Immature natural killer cell (primary cell): ENCODE measurements around the gene ASF1B. TPM values are rescaled to one million over a fixed set of nuclear protein-coding genes. Genes with fewer than 3 reads are reported as not detected.
"Not testable (repeated sequence)": the region's sequence is repeated elsewhere in the genome, so short reads cannot be mapped to it uniquely, and the experiment has no call there.

Experiments
- DNase-seq, 3 donors: peaks; one replicate each; pipeline ENCODE4 v3.0.0; 2022; ENCODE audit warnings: mixed read lengths in 1 of 3
- H3K27ac Mint-ChIP-seq, 6 donors: one replicate each; pipeline ENCODE4 v1.8.0; 2020; ENCODE audit warnings: mixed read lengths in 6 of 6, mild to moderate bottlenecking in 5 of 6, inconsistent platforms in 4 of 6, moderate library complexity in 3 of 6
- H3K27me3 Mint-ChIP-seq, 3 donors: one replicate each; pipeline ENCODE4 v1.8.0; 2020 to 2021; ENCODE audit warnings: low read depth in 3 of 3, mild to moderate bottlenecking in 3 of 3, mixed read lengths in 3 of 3, moderate library complexity in 3 of 3, inconsistent platforms in 1 of 3
- H3K36me3 Mint-ChIP-seq, 3 donors: one replicate each; pipeline ENCODE4 v1.8.0; 2020; ENCODE audit warnings: mixed read lengths in 3 of 3, inconsistent platforms in 2 of 3, mild to moderate bottlenecking in 2 of 3
- H3K4me1 Mint-ChIP-seq, 2 donors: one replicate each; pipeline ENCODE4 v1.8.0; 2020; ENCODE audit warnings: inconsistent platforms in 2 of 2, mild to moderate bottlenecking in 2 of 2, mixed read lengths in 2 of 2, moderate library complexity in 1 of 2
- H3K4me3 Mint-ChIP-seq, 5 donors: one replicate each; pipeline ENCODE4 v1.8.0; 2020; ENCODE audit warnings: mild to moderate bottlenecking in 5 of 5, mixed read lengths in 5 of 5, inconsistent platforms in 3 of 5, moderate library complexity in 3 of 5
- H3K9me3 Mint-ChIP-seq, 6 donors: one replicate each; pipeline ENCODE4 v1.8.0; 2020; ENCODE audit warnings: mild to moderate bottlenecking in 6 of 6, mixed read lengths in 6 of 6, inconsistent platforms in 4 of 6, moderate library complexity in 3 of 6
- polyA plus RNA-seq, 3 donors: library from polyadenylated mRNA; unstranded; fragments of 300-500 nt; fragmentation: Illumina TruSeq; gene quantifications; one replicate each; pipeline ENCODE4 v1.2.3, GENCODE V29; 2021

The ASF1B gene
- 10 to 100 TPM in 1 of 3 donors, 1 to 10 TPM in 2; 7.0 to 11.8 (median 9.7) TPM for polyA plus RNA-seq

DNA sequence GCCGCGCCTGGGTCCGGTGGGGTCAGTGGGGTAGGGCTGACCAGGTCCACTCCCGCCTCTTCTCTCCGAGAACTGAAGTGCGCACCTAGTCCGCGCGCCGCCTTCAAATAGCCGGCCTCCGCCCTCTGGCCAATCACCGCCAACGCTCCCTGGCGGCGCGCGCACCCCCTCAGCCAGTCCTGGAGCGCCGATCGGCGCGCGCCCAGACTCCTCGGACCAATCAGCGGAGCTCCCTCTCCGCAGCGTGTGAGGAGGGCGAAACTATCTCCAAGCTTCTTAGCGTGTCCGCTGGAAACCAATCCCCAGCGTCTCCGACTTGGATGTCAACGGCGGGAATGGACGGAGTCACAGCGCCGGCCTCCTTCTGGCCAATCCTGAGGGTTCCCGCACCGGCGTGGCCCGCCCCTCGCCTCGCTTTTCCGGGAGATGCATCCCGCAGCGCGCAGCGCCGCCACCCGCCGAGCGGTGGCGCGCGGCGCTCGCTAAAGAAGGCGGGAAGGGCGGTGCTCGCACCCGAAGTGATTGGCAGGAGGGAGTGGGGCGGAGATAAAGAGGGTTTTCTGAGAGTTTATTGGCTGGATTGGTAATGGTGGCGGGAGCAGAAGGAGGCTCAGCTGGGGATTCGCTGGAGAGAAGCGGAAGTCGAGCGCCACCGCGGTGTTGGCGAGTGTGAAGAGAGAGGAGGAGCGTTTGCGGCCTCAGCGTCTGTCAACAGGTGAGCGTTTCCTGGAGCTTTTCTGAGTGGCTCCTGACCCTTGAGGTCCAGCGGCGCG, at the start of gene ASF1B:
Gene ASF1B (minus strand): TSS at position 81 of the 773 bp plus-strand sequence. CDS start 133 bp downstream, outside the sequence.
- H3K4me3 Mint-ChIP-seq = peak within 1 kb of the TSS; percentile 85 to 96 (median 87)
- H3K9me3 Mint-ChIP-seq = no peaks in the 10 kb centered on the region
- peaks cover 2 to 13% (median 4%) of the 10 kb centered on the region in 3 donors for H3K27me3 Mint-ChIP-seq
- peak within 1 kb of the TSS; percentile 88 to 99 (median 92) for H3K27ac Mint-ChIP-seq
- H3K4me1 Mint-ChIP-seq = peaks cover 19 to 24% of the 10 kb centered on the region in 2 donors
- peaks cover 0 to 4% (median 0%) of the 10 kb centered on the region in 3 donors for H3K36me3 Mint-ChIP-seq
- DNase-seq = peak; percentile 98 to 99 (median 99)

- DNase-seq, H3K4me1 Mint-ChIP-seq, H3K4me3 Mint-ChIP-seq, H3K9me3 Mint-ChIP-seq, H3K36me3 Mint-ChIP-seq, H3K27me3 Mint-ChIP-seq: not testable (repeated sequence)
- H3K27ac Mint-ChIP-seq = peak overlapping the region in 1 of 6 donors; percentile 35
These were observed 49.3 kb upstream of the ASF1B start for GRCh38 chr19:14185691-14186090.

DNA sequence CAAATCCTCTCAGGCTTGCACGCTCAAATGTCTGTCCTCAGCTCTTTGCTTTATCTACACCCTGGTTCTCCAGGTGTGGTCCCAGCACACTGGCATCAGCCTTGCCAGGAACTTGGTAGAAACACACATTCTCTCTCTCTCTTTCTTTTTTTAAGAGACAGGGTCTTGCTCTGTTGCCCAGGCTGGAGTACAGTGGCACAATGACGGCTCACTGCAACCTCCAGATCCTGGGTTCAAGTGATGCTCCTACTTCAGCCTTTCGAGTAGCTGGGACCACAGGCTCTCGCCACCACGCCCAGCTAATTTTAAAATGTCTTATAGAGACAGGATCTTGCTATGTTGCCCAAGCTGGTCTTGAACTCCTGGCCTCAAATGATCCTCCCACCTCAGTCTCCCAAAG, 48.8 kb upstream of the ASF1B start:
- no peaks in the 10 kb centered on the region for H3K36me3 Mint-ChIP-seq
- H3K4me3 Mint-ChIP-seq = no peak overlapping the region
- H3K4me1 Mint-ChIP-seq = peaks cover under 1 to 4% of the 10 kb centered on the region in 2 donors
- H3K27me3 Mint-ChIP-seq = peaks cover 0 to 3% (median 1%) of the 10 kb centered on the region in 3 donors
- peak overlapping the region in 1 of 6 donors; percentile 83 for H3K27ac Mint-ChIP-seq
- H3K9me3 Mint-ChIP-seq = no peaks in the 10 kb centered on the region
- DNase-seq = no peak

DNA sequence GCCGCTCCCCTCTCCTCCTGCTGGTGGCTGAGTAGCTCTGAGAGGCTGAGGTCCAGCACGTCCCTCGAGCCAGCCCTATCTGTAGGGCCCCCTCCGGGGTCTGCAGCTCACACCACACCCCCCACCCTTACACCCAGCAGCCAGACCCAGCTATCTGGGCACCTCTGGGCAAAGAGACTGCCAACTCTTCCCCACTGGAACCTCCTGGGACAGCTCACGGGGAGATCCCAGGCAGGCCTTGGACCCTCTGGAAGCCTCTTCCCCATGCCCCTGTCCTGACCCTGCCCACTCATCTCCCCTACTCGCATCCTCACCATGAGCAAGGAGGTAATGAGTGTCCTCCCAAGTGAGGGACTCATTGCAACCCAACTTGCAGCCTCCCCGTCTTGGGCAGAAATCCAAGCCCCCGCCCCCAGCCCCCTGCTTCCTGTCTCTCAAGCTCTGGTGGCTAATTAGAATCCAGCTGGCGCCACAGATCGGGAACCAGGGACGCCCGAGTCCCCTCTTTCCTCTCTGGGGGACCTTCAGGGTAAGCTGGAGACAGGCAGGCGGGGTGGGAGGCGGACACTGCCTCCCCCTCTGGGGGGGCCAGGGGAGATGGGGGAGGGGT, 47.5 kb upstream of the ASF1B start:
- Mint-ChIP-seq H3K4me1 (peaks cover 0 to 2% of the 10 kb centered on the region in 2 donors), H3K9me3 (no peaks in the 10 kb centered on the region), H3K4me3 (no peak overlapping the region), H3K36me3 (no peaks in the 10 kb centered on the region), H3K27me3 (peaks cover 0 to 1% (median under 1%) of the 10 kb centered on the region in 3 donors), H3K27ac (no peak overlapping the region)
- no peak for DNase-seq

DNA sequence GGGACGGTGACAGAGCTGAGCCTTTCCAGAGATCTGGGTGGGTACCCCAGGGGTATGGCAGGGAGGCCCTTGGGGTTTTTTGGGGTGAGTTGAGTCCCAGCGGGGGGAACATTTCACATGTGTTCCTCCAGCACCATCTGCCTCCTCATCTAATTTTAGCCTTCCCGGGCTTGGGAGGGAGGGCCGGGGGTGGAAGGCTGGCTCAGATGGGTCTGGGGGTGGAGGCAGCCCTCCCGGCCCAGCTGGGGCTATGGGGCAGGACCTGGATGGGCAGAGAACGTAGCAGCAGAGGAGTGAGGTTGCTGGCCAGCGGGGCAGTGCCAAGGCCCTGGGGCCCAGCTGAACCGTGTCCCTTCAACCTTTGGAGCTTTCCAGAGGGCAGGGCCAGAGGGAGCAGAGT, 46.1 kb upstream of the ASF1B start:
- H3K4me1 Mint-ChIP-seq = peaks cover 0 to 2% of the 10 kb centered on the region in 2 donors
- H3K4me3 Mint-ChIP-seq = no peak overlapping the region
- no peaks in the 10 kb centered on the region for H3K36me3 Mint-ChIP-seq
- DNase-seq = no peak
- peaks cover 0 to 1% (median 0%) of the 10 kb centered on the region in 3 donors for H3K27me3 Mint-ChIP-seq
- H3K9me3 Mint-ChIP-seq = no peaks in the 10 kb centered on the region
- H3K27ac Mint-ChIP-seq = no peak overlapping the region

- Mint-ChIP-seq H3K4me1 (peaks cover 0 to 4% of the 10 kb centered on the region in 2 donors), H3K4me3 (no peak overlapping the region), H3K27me3 (peaks cover 0 to 1% (median 0%) of the 10 kb centered on the region in 3 donors), H3K36me3 (peaks cover 0 to 4% (median 3%) of the 10 kb centered on the region in 3 donors), H3K9me3 (no peaks in the 10 kb centered on the region), H3K27ac (no peak overlapping the region)
- DNase-seq = no peak
These were observed 45.5 kb upstream of the ASF1B start for GRCh38 chr19:14181906-14182305.

- not testable (repeated sequence) for H3K27ac Mint-ChIP-seq, H3K4me3 Mint-ChIP-seq, H3K4me1 Mint-ChIP-seq, H3K27me3 Mint-ChIP-seq, DNase-seq, H3K9me3 Mint-ChIP-seq, H3K36me3 Mint-ChIP-seq
These were observed 44.8 kb upstream of the ASF1B start for GRCh38 chr19:14181199-14181598.

DNA sequence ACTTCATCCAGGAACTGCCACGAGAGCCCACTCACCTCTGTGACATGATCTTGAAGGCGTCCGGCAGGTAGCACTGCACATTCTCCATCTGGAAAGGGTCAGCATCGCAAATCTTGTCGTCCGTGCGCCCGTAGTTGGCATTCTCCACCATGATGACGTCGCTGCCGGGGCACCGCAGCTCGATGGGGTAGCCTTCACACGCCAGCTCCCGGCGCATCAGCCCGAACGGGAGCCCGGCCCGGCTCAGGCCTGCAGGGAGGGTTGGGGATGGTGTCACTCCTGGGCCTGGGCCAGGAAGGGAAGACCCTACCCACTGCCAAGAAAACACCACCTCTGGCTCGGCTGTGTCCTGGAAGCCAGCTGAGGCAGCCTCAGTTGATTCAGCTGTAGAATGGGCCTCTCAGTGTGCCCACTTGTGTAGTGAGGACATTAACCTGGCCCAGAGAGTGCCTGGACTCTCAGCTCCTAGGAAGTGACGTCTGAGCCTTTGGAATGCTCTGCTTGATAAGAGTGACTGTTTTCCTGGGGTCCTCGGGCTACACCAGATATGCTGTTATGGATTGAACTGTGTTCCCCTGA, 41.2 kb upstream of the ASF1B start:
- Mint-ChIP-seq H3K4me3 (no peak overlapping the region), H3K36me3 (peaks cover 3 to 14% (median 7%) of the 10 kb centered on the region in 3 donors), H3K27ac (no peak overlapping the region), H3K27me3 (no peaks in the 10 kb centered on the region), H3K4me1 (peaks cover 10 to 15% of the 10 kb centered on the region in 2 donors), H3K9me3 (no peaks in the 10 kb centered on the region)
- DNase-seq = no peak

DNA sequence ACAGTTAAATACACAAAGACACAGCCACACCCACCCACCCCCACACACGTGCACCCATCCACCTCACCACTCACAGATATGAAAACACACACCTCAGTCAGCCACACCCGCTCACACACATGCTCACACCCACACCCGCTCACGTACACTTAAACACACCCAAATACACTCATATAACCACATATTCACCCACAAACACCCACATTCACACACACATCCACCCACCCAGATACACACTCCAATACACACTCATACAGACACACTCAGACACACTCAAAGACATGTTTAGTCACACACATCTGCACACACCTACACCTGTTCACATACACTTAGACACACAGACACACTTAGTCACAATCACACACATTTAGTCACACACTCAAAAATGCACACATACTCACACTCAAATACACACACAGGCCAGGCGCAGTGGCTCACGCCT, 39.0 kb upstream of the ASF1B start:
- Mint-ChIP-seq H3K9me3 (no peaks in the 10 kb centered on the region), H3K27ac (peak overlapping the region; percentile 29 to 65 (median 48)), H3K27me3 (no peaks in the 10 kb centered on the region), H3K4me3 (peak overlapping the region in 1 of 5 donors; percentile 7), H3K36me3 (peaks cover 3 to 20% (median 17%) of the 10 kb centered on the region in 3 donors), H3K4me1 (peaks cover 10 to 15% of the 10 kb centered on the region in 2 donors)
- no peak for DNase-seq

GRCh38 chr19:14174883-14175282, 38.5 kb upstream of the ASF1B start:
- H3K36me3 Mint-ChIP-seq = peaks cover 3 to 25% (median 17%) of the 10 kb centered on the region in 3 donors

DNA sequence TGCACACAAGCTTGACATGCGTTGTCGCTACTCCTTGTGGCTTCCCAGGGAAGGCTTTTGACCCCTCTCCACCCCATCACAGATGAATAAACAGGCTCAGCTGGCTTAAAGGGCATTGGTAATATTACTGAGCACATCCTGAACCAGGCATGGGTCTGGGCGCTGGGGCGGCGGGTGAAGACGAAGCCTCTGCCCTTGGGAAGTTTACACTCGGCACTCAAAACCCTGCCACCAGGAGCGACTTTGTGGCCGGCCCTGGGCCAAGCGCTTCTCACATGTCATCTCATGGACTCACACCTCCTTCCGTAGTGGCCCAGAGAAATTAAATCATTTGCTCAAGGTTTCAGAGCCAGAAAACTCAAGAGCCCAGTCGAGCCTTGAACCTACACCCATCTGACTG, 32.6 kb upstream of the ASF1B start:
- Mint-ChIP-seq H3K4me1 (peaks cover 31% of the 10 kb centered on the region in 2 donors), H3K27me3 (peaks cover 10 to 19% (median 10%) of the 10 kb centered on the region in 3 donors), H3K9me3 (no peaks in the 10 kb centered on the region), H3K27ac (peak overlapping the region in 2 of 6 donors; percentile 51 to 55), H3K4me3 (peak overlapping the region in 2 of 5 donors; percentile 46 to 71), H3K36me3 (peaks cover 0 to 17% (median 10%) of the 10 kb centered on the region in 3 donors)
- DNase-seq = no peak

More at GRCh38 chr19:14174883-14175282, 38.5 kb upstream of the ASF1B start:
- Mint-ChIP-seq H3K4me3 (no peak overlapping the region), H3K27ac (peak overlapping the region in 4 of 6 donors; percentile 20 to 56 (median 44)), H3K4me1 (peaks cover 10 to 15% of the 10 kb centered on the region in 2 donors), H3K27me3 (no peaks in the 10 kb centered on the region), H3K9me3 (no peaks in the 10 kb centered on the region)
- DNase-seq = no peak

DNA sequence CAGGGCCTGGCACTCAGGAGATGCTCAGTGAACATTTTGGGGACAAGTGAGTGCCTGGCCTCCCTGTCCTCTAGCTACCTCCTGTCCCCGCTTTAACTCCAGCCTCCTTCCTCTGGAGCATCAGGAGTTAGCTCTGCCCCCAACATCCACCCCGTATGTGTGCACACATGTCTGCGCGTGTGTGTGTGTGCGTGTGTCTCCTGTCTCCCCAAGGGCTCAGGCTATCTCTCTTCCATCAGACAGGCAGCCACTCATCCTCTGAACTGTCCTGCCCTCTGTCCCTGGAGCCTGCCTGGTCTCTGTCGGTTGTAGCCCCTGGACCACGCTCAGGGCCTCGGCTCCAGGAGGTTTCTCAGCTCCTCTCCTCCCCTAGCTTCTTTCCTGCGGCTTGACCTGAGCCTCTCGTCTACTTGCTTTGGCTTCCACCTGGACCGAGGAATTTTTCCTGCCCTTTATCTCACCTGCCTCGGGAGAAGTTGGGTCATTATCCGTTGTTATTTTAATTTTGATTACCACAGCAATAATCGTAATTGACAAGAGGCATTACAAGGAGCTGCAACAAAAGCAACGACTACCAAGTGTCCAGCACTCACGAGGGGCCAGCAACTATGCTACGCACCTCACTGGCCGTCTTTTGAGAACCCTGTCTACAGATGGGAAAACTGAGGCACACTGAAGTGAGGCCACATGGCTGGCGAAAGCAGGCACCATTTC, 32.0 kb upstream of the ASF1B start:
- H3K4me1 Mint-ChIP-seq = peaks cover 29 to 31% of the 10 kb centered on the region in 2 donors
- peak overlapping the region; percentile 46 to 71 (median 62) for H3K4me3 Mint-ChIP-seq
- peaks cover 0 to 15% (median 10%) of the 10 kb centered on the region in 3 donors for H3K36me3 Mint-ChIP-seq
- peaks cover 10 to 19% (median 10%) of the 10 kb centered on the region in 3 donors for H3K27me3 Mint-ChIP-seq
- H3K9me3 Mint-ChIP-seq = no peaks in the 10 kb centered on the region
- peak overlapping the region in 5 of 6 donors; percentile 51 to 84 (median 55) for H3K27ac Mint-ChIP-seq
- no peak for DNase-seq

GRCh38 chr19:14167576-14168138, 31.3 kb upstream of the ASF1B start:
- H3K27ac Mint-ChIP-seq = peak overlapping the region; percentile 82 to 95 (median 90)
- peaks cover 0 to 15% (median 10%) of the 10 kb centered on the region in 3 donors for H3K36me3 Mint-ChIP-seq
- peak; percentile 30 to 40 (median 36) for DNase-seq
- H3K4me3 Mint-ChIP-seq = peak overlapping the region; percentile 84 to 94 (median 88)
- H3K9me3 Mint-ChIP-seq = no peaks in the 10 kb centered on the region
- H3K27me3 Mint-ChIP-seq = peaks cover 10 to 19% (median 10%) of the 10 kb centered on the region in 3 donors
- peaks cover 29 to 31% of the 10 kb centered on the region in 2 donors for H3K4me1 Mint-ChIP-seq
